ENCODE measurements around the gene ELOVL1.

GRCh38 chr1:43396059-43396458 lies 28.2 kb upstream of the ELOVL1 start:
- no peak for TF ChIP-seq POLR2A (IDR thresholded peaks at IDR 0.05)
- no peak for TF ChIP-seq CTCF (IDR thresholded peaks at IDR 0.05)

Measured in breast epithelium (tissue), 3 donors.